Measurements from ENCODE around the gene MYBPHL. TPM values are rescaled to one million over a fixed set of nuclear protein-coding genes. Genes with fewer than 3 reads are reported as not detected.
A peak's percentile ranks its signal among the peaks of the same experiment; 100 is the strongest.

Gene MYBPHL
- total and polyA plus RNA-seq, 2 of the 13 experiments (the other 11 are each of a cell fraction or from before 2014, with no cell fraction given) = 3.7 to 3.8 TPM

DNA sequence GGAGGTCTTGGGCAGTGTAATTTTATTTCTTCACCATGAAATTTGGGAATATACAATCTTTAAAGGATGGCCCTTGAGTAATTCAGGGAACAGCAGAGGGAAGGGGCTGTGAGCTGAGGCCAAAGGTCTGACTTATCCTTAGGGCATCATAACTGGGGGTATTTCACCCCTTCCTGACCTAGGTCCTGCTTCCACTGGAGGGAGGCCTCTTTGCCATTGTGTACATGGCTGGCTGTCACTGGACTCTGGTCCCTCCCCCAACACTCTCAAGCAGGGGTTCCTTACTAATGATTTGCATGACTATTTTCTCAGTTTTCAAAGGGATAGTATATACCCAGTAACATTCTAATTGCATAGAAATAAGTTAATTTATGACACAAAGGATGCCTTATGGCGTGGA lies 16.7 kb downstream of the MYBPHL start:
- peaks cover 28% of the 10 kb centered on the region for H3K4me1 ChIP-seq (ENCODE audit: insufficient read depth, low read length)
- CTCF ChIA-PET (ENCODE audit: low intra/inter-chr PET ratio, low total read pairs) = no interaction called here
- no peak overlapping the region for H3K4me3 ChIP-seq (replicated peaks in 1 of 3; ENCODE audit: insufficient read depth in 1 of 3, low read depth in 2 of 3, low read length in 3 of 3)
- no peak overlapping the region for H2AFZ ChIP-seq (ENCODE audit: low read length)
- no peaks in the 10 kb centered on the region for H3K9me3 ChIP-seq (ENCODE audit: low read length)
- peak overlapping the region; percentile 15; the same call in 1 of the 2 replicates for H3K4me2 ChIP-seq (ENCODE audit: low read depth, low read length)
- FAIRE-seq (peak; percentile 73), DNase-seq (ENCODE audit: low spot score) (no peak), ATAC-seq (peak; percentile 84)
- no peak overlapping the region for H3K9ac ChIP-seq (ENCODE audit: insufficient read depth, low read depth, low read length)
- POLR2A ChIA-PET = no interaction called here
- H4K20me1 ChIP-seq (ENCODE audit: insufficient read depth, low read length) = no peaks in the 10 kb centered on the region
- in situ Hi-C loops (cut with HindIII; ENCODE audit: extremely low pct_ligation_motif_present, low pct_unique_long_range_greater_than_20kb) (no loop called here), intact Hi-C loops (cut with micrococcal nuclease; ENCODE audit: unreplicated experiment) (no loop called here)
- no peak overlapping the region for H3K27ac ChIP-seq (ENCODE audit: extremely low read length, insufficient read depth, low read length)
- no TSS peak for BruUV-seq (replicated peaks)
- no peaks in the 10 kb centered on the region for H3K36me3 ChIP-seq (replicated peaks in 1 of 2; ENCODE audit: control insufficient read depth in 1 of 2, insufficient read depth in 2 of 2, low read length in 2 of 2)
- no peaks in the 10 kb centered on the region for H3K27me3 ChIP-seq (ENCODE audit: control insufficient read depth in 1 of 2, insufficient read depth in 2 of 2, low read length in 2 of 2)
- no peaks in the 10 kb centered on the region for H3K79me2 ChIP-seq (ENCODE audit: insufficient read depth, low read length)
- WGBS (ENCODE audit: low lambda C conversion rate) = 100% methylated on average over 1 of the region's 1 CpG
- no peak for TF ChIP-seq RFX1 (IDR thresholded peaks at IDR 0.05)
- no peak for TF ChIP-seq FOXP1 (IDR thresholded peaks at IDR 0.05)
- no peak for TF ChIP-seq FOXP1 (CRISPR knock-in tag; IDR thresholded peaks at IDR 0.05)
- TF ChIP-seq, protein P1, sequence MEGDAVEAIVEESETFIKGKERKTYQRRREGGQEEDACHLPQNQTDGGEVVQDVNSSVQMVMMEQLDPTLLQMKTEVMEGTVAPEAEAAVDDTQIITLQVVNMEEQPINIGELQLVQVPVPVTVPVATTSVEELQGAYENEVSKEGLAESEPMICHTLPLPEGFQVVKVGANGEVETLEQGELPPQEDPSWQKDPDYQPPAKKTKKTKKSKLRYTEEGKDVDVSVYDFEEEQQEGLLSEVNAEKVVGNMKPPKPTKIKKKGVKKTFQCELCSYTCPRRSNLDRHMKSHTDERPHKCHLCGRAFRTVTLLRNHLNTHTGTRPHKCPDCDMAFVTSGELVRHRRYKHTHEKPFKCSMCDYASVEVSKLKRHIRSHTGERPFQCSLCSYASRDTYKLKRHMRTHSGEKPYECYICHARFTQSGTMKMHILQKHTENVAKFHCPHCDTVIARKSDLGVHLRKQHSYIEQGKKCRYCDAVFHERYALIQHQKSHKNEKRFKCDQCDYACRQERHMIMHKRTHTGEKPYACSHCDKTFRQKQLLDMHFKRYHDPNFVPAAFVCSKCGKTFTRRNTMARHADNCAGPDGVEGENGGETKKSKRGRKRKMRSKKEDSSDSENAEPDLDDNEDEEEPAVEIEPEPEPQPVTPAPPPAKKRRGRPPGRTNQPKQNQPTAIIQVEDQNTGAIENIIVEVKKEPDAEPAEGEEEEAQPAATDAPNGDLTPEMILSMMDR (CRISPR knock-in tag; IDR thresholded peaks at IDR 0.05) = peak; percentile 24; the same call in 1 of the 2 replicates
- no peak for TF ChIP-seq FOXA1 (IDR thresholded peaks at IDR 0.05)
- 0 out of 2 replicates have a peak, but pooled peaks have one; percentile 40 for TF ChIP-seq FOXA1 (CRISPR knock-in tag; IDR thresholded peaks at IDR 0.05)
- TF ChIP-seq, protein P2, sequence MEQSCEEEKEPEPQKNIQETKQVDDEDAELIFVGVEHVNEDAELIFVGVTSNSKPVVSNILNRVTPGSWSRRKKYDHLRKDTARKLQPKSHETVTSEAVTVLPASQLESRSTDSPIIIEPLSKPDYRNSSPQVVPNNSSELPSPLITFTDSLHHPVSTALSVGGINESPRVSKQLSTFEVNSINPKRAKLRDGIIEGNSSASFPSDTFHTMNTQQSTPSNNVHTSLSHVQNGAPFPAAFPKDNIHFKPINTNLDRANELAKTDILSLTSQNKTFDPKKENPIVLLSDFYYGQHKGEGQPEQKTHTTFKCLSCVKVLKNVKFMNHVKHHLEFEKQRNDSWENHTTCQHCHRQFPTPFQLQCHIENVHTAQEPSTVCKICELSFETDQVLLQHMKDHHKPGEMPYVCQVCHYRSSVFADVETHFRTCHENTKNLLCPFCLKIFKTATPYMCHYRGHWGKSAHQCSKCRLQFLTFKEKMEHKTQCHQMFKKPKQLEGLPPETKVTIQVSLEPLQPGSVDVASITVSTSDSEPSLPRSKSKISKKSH (CRISPR knock-in tag; IDR thresholded peaks at IDR 0.05; ENCODE audit: borderline replicate concordance) = no peak
- TF ChIP-seq ZNF549 (CRISPR knock-in tag; IDR thresholded peaks at IDR 0.05) = no peak
- TF ChIP-seq FOXA3 (CRISPR knock-in tag; IDR thresholded peaks at IDR 0.05) = peak; percentile 65
- no peak for TF ChIP-seq ZNF776 (CRISPR knock-in tag; IDR thresholded peaks at IDR 0.05)
- TF ChIP-seq ZNF75D (CRISPR knock-in tag; IDR thresholded peaks at IDR 0.05; ENCODE audit: borderline replicate concordance) = no peak
- TF ChIP-seq, protein P3, sequence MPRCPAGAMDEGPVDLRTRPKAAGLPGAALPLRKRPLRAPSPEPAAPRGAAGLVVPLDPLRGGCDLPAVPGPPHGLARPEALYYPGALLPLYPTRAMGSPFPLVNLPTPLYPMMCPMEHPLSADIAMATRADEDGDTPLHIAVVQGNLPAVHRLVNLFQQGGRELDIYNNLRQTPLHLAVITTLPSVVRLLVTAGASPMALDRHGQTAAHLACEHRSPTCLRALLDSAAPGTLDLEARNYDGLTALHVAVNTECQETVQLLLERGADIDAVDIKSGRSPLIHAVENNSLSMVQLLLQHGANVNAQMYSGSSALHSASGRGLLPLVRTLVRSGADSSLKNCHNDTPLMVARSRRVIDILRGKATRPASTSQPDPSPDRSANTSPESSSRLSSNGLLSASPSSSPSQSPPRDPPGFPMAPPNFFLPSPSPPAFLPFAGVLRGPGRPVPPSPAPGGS (CRISPR knock-in tag; IDR thresholded peaks at IDR 0.05) = no peak
- TF ChIP-seq SPEN (CRISPR knock-in tag; IDR thresholded peaks at IDR 0.05; ENCODE audit: low read depth) = no peak
- TF ChIP-seq, protein P4, sequence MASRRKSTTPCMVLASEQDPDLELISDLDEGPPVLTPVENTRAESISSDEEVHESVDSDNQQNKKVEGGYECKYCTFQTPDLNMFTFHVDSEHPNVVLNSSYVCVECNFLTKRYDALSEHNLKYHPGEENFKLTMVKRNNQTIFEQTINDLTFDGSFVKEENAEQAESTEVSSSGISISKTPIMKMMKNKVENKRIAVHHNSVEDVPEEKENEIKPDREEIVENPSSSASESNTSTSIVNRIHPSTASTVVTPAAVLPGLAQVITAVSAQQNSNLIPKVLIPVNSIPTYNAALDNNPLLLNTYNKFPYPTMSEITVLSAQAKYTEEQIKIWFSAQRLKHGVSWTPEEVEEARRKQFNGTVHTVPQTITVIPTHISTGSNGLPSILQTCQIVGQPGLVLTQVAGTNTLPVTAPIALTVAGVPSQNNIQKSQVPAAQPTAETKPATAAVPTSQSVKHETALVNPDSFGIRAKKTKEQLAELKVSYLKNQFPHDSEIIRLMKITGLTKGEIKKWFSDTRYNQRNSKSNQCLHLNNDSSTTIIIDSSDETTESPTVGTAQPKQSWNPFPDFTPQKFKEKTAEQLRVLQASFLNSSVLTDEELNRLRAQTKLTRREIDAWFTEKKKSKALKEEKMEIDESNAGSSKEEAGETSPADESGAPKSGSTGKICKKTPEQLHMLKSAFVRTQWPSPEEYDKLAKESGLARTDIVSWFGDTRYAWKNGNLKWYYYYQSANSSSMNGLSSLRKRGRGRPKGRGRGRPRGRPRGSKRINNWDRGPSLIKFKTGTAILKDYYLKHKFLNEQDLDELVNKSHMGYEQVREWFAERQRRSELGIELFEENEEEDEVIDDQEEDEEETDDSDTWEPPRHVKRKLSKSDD (CRISPR knock-in tag; IDR thresholded peaks at IDR 0.05; ENCODE audit: low read depth) = no peak
- TF ChIP-seq, protein P5, sequence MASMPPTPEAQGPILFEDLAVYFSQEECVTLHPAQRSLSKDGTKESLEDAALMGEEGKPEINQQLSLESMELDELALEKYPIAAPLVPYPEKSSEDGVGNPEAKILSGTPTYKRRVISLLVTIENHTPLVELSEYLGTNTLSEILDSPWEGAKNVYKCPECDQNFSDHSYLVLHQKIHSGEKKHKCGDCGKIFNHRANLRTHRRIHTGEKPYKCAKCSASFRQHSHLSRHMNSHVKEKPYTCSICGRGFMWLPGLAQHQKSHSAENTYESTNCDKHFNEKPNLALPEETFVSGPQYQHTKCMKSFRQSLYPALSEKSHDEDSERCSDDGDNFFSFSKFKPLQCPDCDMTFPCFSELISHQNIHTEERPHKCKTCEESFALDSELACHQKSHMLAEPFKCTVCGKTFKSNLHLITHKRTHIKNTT (CRISPR knock-in tag; IDR thresholded peaks at IDR 0.05) = no peak
- TF ChIP-seq TEAD3 (CRISPR knock-in tag; optimal IDR thresholded peaks at IDR 0.05; ENCODE audit: borderline replicate concordance) = peak; percentile 36
- TF ChIP-seq STAG1 (CRISPR knock-in tag; IDR thresholded peaks at IDR 0.05) = no peak
- TF ChIP-seq NCOA5 (CRISPR knock-in tag; IDR thresholded peaks at IDR 0.05) = no peak
- no peak for TF ChIP-seq NCOR1 (IDR thresholded peaks at IDR 0.05; ENCODE audit: borderline replicate concordance, low read length)
